ENCODE data around the gene CEP120. TPM values are rescaled to one million over a fixed set of nuclear protein-coding genes. Genes with fewer than 3 reads are reported as not detected.

CEP120 gene
- total RNA-seq, 1 donor from 2014 or later: 21.8 TPM

DNA sequence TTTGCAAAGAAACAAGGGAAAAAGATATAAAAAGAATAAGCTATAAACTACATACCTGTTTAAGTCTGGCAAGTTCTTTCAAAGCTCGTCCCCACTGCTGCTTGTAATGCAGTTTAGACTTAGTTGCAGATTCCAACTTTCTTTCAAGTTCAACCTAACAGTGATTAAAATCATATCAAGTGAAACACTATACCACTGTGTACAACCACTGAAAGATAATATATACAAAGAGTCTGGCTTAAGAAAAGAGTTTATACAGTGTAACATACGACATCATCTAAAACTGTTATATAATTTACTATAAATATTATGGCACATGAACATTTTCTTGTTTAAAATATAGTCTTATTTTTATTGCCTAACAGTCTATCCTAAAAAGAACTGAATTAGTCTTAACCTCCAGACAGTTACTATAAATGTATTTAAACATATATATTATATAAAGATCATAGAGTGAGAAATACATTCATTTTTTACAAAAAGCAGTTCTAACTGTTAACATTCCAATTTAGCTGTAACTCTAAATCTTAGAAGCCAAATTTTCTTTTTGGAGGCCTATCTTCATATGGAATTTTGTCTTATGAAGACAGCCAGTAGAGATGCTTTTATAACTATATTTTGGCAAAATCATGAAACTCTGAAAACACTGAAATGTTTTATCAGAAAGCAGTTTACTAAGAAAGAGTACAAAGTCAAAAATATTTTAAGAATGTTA, 58.6 kb downstream of the CEP120 start:
- Mint-ChIP-seq H3K4me1 (ENCODE audit: low read depth) (peaks cover 2% of the 10 kb centered on the region), H3K9me3 (ENCODE audit: low read depth) (no peaks in the 10 kb centered on the region), H3K27ac (no peak overlapping the region), H3K4me3 (ENCODE audit: low read depth) (no peak overlapping the region), H3K27me3 (no peaks in the 10 kb centered on the region), H3K36me3 (ENCODE audit: insufficient read depth) (peaks cover 5% of the 10 kb centered on the region)
- no peak for DNase-seq (ENCODE audit: low spot score, unreplicated experiment)
- TF ChIP-seq, protein P1, sequence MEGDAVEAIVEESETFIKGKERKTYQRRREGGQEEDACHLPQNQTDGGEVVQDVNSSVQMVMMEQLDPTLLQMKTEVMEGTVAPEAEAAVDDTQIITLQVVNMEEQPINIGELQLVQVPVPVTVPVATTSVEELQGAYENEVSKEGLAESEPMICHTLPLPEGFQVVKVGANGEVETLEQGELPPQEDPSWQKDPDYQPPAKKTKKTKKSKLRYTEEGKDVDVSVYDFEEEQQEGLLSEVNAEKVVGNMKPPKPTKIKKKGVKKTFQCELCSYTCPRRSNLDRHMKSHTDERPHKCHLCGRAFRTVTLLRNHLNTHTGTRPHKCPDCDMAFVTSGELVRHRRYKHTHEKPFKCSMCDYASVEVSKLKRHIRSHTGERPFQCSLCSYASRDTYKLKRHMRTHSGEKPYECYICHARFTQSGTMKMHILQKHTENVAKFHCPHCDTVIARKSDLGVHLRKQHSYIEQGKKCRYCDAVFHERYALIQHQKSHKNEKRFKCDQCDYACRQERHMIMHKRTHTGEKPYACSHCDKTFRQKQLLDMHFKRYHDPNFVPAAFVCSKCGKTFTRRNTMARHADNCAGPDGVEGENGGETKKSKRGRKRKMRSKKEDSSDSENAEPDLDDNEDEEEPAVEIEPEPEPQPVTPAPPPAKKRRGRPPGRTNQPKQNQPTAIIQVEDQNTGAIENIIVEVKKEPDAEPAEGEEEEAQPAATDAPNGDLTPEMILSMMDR (IDR thresholded peaks at IDR 0.05; ENCODE audit: unreplicated experiment): no peak

- TF ChIP-seq, protein P1 (IDR thresholded peaks at IDR 0.05; ENCODE audit: unreplicated experiment): no peak
- no peak overlapping the region for H3K27ac Mint-ChIP-seq
- H3K4me1 Mint-ChIP-seq (ENCODE audit: low read depth): peaks cover 2% of the 10 kb centered on the region
- no peak overlapping the region for H3K4me3 Mint-ChIP-seq (ENCODE audit: low read depth)
- H3K9me3 Mint-ChIP-seq (ENCODE audit: low read depth): peaks cover 15% of the 10 kb centered on the region
- DNase-seq (ENCODE audit: low spot score, unreplicated experiment): no peak
- peaks cover 20% of the 10 kb centered on the region for H3K36me3 Mint-ChIP-seq (ENCODE audit: insufficient read depth)
- H3K27me3 Mint-ChIP-seq: no peaks in the 10 kb centered on the region
Observed at GRCh38 chr5:123360910-123361309, 62.3 kb downstream of the CEP120 start.

DNA sequence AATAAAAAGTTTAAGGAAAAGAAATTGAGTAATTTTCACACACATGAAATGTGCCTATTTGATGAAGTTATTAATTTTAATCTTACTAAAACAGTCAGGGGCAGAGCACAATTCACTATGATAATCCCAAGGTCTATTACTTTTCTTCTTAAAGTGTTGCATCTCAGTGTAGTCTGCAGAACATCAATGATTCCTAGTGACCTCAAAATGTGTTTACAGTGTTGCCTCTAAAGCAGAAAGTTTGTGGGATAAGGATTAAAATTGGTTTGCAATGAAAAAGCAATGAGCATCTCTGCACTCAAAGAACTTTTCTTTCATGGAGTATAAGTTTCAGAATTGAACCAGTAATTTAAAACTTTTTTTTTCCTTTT, 63.0 kb downstream of the CEP120 start:
- Mint-ChIP-seq H3K36me3 (ENCODE audit: insufficient read depth) (peaks cover 22% of the 10 kb centered on the region), H3K4me1 (ENCODE audit: low read depth) (peaks cover 2% of the 10 kb centered on the region), H3K27ac (no peak overlapping the region), H3K4me3 (ENCODE audit: low read depth) (no peak overlapping the region), H3K27me3 (no peaks in the 10 kb centered on the region), H3K9me3 (ENCODE audit: low read depth) (peaks cover 15% of the 10 kb centered on the region)
- TF ChIP-seq, protein P1 (IDR thresholded peaks at IDR 0.05; ENCODE audit: unreplicated experiment): no peak
- no peak for DNase-seq (ENCODE audit: low spot score, unreplicated experiment)

- H3K9me3 Mint-ChIP-seq (ENCODE audit: low read depth): peaks cover 15% of the 10 kb centered on the region
- H3K4me1 Mint-ChIP-seq (ENCODE audit: low read depth): peaks cover 2% of the 10 kb centered on the region
- H3K27ac Mint-ChIP-seq: no peak overlapping the region
- H3K27me3 Mint-ChIP-seq: no peaks in the 10 kb centered on the region
- H3K36me3 Mint-ChIP-seq (ENCODE audit: insufficient read depth): peaks cover 24% of the 10 kb centered on the region
- DNase-seq (ENCODE audit: low spot score, unreplicated experiment): no peak
- TF ChIP-seq, protein P1 (IDR thresholded peaks at IDR 0.05; ENCODE audit: unreplicated experiment): no peak
- no peak overlapping the region for H3K4me3 Mint-ChIP-seq (ENCODE audit: low read depth)
Observed at GRCh38 chr5:123359454-123360200, 63.6 kb downstream of the CEP120 start.

GRCh38 chr5:123358751-123359150, 64.5 kb downstream of the CEP120 start:
- H3K4me3 Mint-ChIP-seq (ENCODE audit: low read depth): no peak overlapping the region
- H3K27me3 Mint-ChIP-seq: no peaks in the 10 kb centered on the region
- H3K4me1 Mint-ChIP-seq (ENCODE audit: low read depth): peaks cover 2% of the 10 kb centered on the region
- peaks cover 20% of the 10 kb centered on the region for H3K9me3 Mint-ChIP-seq (ENCODE audit: low read depth)
- peaks cover 26% of the 10 kb centered on the region for H3K36me3 Mint-ChIP-seq (ENCODE audit: insufficient read depth)
- no peak for DNase-seq (ENCODE audit: low spot score, unreplicated experiment)
- H3K27ac Mint-ChIP-seq: no peak overlapping the region
- TF ChIP-seq, protein P1 (IDR thresholded peaks at IDR 0.05; ENCODE audit: unreplicated experiment): no peak
